HG02798 (cell line): ENCODE measurements around the gene EXOSC2.
A peak's percentile ranks its signal among the peaks of the same experiment; 100 is the strongest.

Experiments used
- ATAC-seq: cut with Tn5 transposase; IDR thresholded peaks from one replicate; pipeline ENCODE4 v1.9.1; 2021; ENCODE audit warnings: mild to moderate bottlenecking; ENCODE audit not compliant: unreplicated experiment, poor library complexity

The EXOSC2 gene

DNA sequence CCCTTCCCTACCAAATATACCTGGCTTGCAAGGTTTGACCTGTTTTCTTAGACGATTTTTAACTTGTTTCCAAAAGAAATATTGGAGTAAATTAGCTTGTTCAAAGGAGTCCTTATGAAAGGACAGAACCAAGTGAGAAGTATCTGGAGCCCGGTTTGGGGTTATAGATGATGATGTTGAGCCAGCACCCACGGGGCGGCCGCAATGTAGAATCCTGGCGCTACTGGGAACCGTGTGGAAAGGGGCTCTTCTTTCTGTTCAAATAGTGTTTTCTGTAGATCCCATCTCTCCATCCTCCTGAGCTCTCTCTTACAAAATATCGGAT lies 517 bp upstream of the EXOSC2 start:
- ATAC-seq = no peak

DNA sequence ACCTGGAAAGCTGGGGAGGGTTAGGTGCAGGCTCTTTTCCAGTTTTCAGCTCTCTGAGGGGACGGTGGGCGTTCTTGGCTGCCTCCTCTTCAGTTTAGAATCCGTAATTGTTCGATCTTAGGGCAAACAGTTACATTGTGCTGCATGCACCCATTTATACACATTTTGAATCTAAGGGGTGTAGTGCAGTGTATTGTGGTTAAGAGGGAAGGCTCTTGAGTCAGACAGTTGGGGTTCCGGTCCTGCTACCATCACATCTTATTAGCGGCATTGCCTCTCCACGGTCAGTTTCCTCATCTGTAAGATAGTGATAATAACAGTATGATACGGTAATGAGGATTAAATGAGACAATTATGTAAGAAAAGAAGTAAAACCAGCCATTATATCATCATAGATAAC lies 625 bp downstream of the EXOSC2 start:
- no peak for ATAC-seq

DNA sequence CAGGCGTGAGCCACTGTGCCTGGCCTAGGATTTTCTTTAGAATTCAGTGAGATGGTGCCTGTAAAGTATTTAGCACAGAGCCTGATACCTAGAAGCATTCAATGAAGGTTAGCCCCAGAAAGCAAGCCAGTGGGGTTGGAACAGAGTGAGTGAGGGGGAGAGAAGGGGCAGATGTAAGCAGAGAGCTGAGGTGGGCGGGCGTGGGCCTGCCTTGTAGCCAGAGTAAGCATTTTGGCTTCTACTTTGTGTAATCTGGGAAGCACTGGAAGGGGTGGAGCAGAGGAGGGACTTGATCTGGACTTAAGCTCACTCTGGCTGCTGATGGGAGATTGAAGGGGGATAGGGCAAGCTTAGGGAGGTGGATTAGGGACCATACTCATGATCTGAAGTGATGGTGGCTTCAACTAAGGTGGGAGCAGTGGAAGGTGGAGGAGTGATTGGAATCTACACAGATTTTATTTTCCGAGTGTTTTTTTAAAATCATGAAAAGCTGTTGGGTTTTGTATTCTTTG lies 2.6 kb downstream of the EXOSC2 start:
- no peak for ATAC-seq

DNA sequence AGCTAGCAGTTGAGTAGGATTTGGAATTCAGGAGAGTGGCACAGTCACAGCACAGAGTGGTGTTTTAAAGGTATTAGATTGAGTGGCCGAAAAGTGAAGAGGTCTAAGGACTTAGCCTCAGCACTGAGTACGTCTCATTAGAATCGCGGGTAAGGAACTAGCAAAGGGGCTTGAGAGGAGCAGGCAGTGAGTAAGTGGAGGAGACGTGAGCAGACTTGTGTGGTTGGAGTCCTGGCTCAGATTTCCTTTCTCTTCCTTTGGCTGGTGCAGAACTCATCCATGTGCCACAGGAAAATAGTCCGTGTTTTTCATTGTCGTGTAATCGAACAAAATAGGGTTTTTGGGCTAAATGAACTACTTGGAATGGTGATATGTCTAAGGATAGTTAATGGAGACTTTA lies 3.4 kb downstream of the EXOSC2 start:
- no peak for ATAC-seq

DNA sequence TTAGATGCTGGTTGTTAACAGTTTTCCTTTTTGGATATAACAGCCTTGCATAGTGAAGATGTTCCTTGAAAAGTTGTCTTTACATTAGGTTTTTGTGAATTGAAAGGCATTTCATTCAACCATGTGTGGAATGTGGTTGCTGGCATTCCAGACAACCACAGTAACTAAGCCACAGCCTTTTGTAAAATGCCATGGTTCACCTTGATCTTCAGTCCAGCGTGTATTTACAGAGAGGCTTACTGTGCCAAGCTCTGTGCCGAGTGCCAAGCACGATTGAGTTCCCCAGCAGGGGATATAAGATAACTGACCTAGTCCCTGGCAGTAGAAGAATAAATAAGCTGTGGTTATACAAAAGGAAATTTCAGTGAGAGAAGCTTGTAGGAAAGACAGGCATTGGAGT lies 4.9 kb downstream of the EXOSC2 start:
- no peak for ATAC-seq

DNA sequence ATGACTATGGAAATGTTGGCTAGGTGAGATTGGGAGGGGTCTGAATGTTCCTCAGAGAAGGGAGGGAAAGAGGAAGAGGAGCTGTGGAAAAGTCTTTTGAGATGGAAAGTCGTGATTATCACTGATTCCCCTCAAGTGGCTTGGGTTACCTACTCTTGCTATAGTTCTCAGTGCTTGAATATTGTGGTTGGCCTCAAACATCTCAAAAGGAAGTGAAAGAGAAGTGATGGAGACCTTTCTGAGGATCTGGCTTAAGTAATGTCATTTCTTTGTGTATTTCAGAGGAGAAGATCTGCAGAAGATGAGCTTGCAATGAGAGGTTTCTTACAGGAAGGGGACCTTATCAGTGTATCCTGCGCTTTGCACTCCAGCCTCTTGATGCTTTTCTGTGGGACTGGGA lies 5.5 kb downstream of the EXOSC2 start:
- no peak for ATAC-seq

DNA sequence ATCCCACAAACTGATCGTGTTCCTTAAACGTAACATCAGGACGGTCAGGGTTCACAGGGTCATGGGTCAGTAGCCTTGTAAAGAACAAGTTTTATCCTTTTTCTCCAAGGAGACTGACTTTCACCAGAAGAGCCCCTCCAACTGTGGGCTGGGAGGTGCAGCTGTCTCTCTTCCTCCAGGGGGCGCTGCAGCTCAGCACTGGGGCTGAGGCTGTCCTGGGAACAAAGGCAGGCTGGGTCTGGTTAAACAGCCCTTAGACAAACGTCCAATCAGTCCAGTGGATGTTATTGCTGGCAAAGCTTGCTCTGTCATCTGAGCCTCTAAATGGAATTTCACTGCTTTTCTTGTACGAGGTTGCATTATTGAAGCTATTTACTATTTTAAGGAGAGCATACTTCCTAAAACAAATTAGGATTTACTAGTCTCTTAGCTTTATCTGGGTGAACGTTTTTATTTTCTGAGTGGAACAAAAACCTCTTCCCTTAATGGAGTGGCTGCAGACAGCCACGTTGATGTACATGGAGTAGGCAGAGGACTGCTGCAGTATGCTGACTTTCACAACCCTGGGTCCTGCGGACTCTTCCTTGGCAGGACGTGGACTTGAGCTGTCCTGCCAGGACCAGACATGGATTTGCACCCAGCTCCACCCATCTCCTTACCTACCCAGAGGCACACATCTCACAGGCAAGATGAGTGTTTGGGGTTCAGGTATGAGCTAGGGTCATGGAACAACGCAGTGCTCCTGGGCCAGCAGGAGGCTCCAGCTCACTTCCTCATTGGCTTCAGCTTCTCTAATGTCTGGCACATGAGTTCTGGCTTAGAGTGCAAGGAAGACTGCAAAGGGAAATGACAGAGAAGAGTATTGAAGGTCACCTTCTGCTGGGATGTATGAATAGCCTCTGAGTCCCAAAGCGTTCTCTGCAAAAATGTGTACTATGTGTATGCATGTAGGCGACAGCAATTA lies 7.8 kb downstream of the EXOSC2 start:
- peak; percentile 43 for ATAC-seq

DNA sequence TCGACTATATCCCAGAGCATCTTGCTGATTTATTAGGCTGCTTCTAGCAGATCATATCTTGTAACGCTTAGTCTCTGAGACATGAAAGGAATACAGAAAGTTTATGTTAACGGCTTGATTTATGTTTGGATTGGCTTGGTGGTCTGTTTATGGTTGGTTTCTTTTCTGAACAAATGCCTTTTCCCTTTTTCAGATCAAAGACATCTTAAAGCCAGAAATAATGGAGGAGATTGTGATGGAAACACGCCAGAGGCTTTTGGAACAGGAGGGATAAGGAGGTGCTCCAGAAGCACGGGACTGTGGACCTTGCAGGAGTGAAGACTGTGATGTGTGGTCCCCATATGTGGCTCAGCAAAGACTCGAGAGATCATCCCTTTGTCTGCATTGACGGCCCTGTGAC lies 9.9 kb downstream of the EXOSC2 start:
- ATAC-seq = no peak

DNA sequence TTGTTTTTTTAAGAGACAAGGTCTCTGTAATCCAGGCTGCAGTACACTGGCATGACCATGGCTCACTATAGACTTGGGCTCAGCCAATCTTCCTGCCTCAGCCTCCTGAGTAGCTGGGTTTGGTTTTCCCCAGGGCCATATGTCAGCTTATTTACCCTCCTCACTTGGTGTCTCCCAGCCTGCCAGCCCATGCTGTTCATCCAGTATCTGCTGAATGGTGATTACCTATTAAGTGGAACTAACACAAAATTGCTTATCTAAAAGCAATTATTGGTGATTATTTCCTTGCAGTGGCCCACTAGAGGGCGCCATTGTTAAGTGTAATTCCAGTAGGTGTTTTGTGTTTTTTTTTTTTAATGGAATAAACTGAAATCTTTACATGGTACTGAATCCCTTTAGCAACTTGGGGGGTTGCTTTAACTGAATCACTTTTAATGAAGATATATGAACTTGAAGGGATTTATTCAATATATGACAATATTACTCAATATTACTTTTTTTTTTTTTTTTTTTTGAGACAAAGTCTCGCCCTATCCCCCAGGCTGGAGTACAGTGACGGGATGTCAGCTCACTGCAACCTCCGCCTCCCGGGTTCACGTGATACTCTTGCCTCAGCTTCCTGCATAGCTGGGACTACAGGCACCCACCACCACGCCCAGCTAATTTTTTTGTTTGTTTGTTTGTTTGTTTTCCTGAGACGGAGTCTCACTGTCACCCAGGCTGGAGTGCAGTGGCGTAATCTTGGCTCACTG lies 13.8 kb downstream of the EXOSC2 start:
- no peak for ATAC-seq

DNA sequence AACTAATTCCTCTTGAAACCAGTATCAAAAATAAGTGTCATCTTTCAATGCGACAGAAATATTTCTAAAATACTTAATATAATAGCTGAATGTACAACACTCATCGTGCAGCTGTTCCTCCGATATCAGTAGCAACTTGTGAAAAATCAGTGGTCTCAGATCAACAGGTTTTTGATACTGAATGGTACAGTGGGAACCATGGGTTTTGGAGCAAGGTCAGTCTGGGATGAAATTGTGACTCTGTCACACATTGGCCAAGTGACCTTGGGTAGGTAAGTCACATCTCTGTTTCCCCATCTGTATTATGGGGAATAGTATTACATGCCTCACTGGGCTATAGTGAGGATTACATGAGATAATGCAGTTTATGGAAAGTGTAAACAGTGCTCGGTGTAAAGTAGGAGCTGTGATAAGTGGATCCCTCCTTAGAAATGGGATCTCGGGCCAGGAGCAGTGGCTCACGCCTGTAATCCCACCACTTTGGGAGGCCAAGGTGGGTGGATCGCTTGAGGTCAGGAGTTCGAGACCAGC lies 17.3 kb downstream of the EXOSC2 start:
- ATAC-seq = no peak

DNA sequence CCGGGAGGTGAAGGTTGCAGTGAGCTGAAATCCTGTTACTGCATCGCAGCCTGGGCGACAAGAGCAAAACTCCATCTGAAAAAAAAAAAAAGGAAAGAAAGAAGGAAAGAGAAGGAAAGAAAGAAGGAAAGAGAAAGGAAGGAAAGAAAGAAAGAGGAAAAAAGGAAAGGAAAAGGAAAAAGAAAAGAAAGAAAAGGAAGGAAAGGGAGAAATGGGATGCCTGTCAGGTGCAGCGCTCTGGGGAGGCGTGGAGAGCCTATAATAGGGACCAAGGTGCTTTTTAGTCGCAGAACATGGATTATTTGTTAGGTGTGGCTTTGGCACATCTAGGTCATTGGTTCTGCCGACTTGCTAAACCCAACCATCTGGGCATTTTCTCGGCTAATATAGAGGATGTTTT lies 17.9 kb downstream of the EXOSC2 start:
- ATAC-seq = no peak

DNA sequence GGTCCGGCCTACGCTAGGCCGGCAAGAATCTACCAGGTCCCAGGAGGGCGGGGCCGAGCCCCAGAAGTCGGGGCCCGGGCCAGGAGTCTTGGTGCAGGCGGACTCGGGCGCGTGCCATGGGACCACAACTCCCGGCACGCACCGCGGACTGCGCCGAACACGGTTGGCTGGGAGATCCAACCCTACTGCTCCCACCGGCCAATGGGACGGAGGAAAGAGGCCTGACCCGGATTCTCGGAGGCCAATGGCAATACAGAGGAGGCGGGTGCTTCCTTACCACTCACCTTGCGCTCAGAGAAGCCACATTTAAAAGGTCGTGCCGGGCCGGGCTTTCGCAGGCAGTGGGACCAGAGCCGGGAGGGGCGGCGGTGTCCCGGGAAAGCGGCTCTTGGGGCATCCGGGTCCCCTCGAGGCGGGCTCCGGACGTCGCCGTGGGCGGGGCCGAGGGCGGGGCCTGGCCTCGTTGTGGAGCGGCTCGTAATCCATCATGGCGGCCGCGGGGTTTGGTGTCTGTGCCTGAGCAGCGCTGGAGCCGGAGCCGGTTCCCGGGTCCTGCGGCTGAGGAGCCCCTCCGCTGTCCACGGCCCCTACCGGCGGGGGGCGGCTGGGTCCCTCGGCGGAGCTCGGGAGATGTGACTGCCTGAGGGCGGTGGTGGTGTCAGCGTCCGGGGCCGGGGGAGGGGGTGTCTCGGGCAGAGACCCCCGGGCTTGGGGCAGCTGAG lies 19.1 kb downstream of the EXOSC2 start:
- ATAC-seq = peak; percentile 97

DNA sequence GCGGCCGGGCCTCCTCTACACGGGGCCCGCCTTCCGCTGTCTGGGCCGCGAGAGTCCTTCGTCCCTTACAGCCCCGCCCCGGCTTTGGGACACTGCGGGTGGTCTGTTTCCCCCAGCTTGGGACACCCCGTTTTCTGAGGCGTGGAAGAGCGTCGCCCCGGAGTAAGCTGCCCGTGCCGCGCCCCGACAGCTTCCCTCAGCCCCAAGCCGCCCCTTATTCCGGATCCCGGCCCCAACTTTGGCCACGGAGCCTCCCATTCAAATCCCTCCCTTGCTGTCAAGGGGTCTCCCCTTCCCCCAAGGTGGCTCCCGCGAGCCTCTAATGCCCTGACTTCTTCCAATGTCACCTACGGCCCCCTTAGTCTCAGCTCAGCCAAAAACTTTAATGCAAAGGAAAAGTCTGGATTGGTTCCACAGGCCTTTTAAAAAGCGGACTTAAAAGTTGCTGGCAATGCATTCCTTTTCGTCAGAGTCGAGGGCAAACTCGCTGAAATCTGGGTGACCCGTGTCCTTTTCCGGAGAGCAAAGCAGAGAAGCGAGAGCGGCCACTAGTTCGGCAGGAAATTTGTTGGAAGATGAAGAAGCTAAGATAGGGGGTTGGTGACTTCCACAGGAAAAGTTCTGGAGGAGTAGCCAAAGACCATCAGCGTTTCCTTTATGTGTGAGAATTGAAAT lies 19.8 kb downstream of the EXOSC2 start:
- ATAC-seq = no peak

DNA sequence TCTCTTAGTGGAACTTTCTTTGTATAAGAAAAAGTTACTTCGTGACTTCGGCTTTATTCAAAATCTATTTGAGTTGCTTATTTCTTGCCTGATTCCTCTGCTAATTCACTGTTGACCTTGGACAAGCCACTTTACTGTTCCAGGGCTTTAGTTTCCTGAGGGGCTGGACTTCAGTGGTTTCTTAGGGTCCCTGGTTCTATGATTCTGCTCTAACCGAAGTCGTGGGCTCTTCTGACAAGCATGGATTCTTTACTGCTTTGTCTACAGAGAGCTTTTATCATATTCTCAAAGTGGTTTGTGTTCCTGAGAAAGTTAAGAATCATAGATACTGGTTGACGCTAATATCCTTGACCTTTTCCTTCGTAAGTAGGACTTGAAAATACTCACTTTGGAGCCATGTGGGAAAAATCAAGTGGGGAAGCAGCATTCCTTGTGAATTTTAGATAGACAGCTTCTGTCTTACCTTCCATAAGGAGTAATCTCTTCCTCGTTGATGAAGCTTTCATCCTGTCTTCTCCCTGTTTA lies 21.1 kb downstream of the EXOSC2 start:
- no peak for ATAC-seq

DNA sequence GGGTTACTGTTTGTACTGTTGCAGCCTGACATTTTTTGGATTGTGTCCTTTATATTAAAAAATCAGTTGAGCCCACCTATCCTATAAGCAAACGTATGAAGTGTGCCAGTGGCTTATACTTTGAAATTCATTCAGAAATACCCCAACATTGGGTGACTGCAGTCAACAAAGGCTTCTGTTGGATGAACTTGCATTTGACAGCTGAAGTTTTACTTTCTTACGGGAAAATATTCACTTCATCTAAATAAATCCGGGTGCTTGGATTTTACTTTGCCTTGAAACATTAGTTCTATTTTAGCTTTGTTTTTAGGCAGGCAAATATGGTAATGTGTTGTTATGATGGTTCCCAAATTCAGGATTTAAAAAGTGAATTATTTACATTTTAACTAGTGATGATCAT lies 21.7 kb downstream of the EXOSC2 start:
- no peak for ATAC-seq

DNA sequence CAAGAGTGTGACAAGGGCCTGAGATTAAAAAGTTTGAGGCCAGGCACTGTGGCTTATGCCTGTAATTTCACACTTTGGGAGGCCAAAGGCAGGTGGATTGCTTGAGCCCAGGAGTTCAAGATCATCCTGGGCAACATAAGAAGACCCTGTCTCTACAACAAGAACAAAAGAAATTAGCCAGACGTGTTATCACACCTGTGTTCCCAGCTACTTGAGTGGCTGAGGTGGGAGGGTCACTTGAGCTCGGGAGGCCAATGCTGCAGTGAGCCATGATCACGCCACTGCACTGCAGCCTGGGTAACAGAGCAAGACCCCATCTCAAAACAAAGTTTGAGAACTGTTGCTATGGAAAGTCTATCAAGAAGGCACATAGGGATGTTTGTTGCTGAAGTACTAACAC lies 25.0 kb downstream of the EXOSC2 start:
- no peak for ATAC-seq

DNA sequence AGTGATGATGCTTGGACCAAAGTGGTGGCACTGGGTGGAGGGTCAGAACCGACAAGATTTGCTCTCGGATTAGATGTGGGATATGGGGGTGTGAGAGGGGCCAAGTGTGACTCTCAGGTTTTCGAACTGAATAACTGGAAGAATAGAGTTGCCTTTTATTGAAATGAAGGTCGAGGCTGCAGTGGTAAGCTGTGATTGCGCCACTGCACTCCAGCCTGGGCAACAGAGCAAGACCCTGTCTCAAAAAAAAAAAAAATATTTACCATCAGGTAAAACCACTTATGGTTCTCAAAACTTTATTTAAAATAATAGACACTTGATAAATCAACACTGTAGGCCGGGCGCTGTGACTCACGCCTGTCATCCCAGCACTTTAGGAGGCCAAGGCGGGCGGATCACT lies 27.2 kb downstream of the EXOSC2 start:
- ATAC-seq = no peak

DNA sequence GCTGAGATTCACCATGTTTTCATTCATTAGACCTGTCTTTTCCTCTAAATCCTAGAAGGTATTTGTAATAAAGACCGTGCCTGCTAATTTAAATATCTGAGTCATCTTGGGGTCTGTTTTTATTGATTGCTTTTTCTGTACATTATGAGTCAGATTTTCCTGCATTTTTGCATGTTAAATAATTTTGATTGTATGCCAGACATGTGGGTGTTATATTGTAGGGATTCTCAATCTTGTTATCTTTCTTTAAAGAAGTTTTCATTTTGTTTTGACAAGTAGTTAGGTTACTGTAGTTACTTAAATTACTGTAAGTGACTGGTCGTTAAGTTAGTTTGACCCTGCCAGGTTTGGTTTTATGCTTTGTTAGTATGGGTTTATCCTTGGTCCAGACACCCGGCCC lies 35.1 kb downstream of the EXOSC2 start:
- ATAC-seq = no peak

DNA sequence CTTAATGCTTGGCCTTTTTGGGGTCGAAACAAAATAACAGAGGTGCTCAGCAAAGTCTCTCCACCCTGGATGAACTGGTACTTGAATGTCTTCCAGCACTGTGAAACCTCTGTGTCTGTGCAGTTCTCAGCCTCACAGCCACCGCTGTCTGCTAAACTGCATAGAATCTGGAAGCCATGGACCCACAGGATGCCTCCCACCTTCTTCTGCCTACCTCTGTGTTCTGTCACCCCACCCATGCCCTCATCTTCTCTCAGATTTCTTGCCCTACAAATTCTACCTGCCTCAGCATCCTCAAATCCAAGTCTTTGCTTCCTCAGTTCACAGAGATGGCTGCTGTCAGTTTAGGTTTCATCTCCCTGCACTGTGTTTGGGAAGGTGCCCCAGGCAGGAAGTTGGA lies 35.6 kb downstream of the EXOSC2 start:
- no peak for ATAC-seq

DNA sequence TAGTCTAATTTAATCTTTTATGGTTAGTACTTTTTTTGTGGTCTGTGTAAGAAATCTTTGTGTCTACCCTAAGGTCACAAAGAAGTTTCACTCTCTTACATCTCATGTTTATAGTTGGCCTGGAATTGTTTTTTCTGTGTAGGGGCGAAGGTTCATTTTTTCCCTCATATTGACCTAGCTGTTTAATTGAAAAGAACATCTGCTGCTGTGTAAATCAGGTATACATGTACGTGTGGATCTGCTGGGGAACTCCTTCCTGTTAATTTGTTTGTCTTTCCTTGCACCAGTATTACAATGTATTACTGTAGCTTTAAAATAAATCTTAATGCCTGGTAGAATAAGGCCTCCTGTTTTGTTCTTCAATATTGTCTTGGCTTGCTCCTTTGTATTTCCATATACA lies 37.8 kb downstream of the EXOSC2 start:
- no peak for ATAC-seq
